ENCODE data around the gene RHO. TPM values are rescaled to one million over a fixed set of nuclear protein-coding genes. Genes with fewer than 3 reads are reported as not detected.

The RHO gene
- total and polyA plus RNA-seq, 10 of the 15 experiments (the other 5 are each of a cell fraction or from before 2014, with no cell fraction given) = not detected

GRCh38 chr3:129543156-129543790, 14.8 kb downstream of the RHO start, which contains the start of gene H1-8:
Gene H1-8, plus strand, starts transcription at chr3:129543175. Its CDS starts 44 bp downstream, at chr3:129543219.
- Histone ChIP-seq H3K9ac (ENCODE audit: control insufficient read depth, insufficient read depth, low read length) (no peak within 1 kb of the TSS), H3K4me1 (ENCODE audit: control insufficient read depth, insufficient read depth, low read length) (no peaks in the 10 kb centered on the region), H3K4me3 (no peak within 1 kb of the TSS), H3K79me2 (ENCODE audit: control insufficient read depth, insufficient read depth, low read length) (no peaks in the 10 kb centered on the region), H3K27ac (ENCODE audit: control insufficient read depth, insufficient read depth) (no peak within 1 kb of the TSS), H3K36me3 (ENCODE audit: control insufficient read depth in 2 of 2, insufficient read depth in 2 of 2, low read length in 1 of 2) (no peaks in the 10 kb centered on the region), H4K20me1 (ENCODE audit: control insufficient read depth, insufficient read depth) (no peaks in the 10 kb centered on the region), H3K4me2 (ENCODE audit: control insufficient read depth, insufficient read depth) (no peak within 1 kb of the TSS), H3K27me3 (replicated peaks in 1 of 2; ENCODE audit: control insufficient read depth in 2 of 2, insufficient read depth in 2 of 2, low read length in 1 of 2) (no peaks in the 10 kb centered on the region; a peak in 1 of 4 replicates), H2AFZ (ENCODE audit: control insufficient read depth, low read depth, low read length) (no peak within 1 kb of the TSS), H3K9me3 (replicated peaks; ENCODE audit: control insufficient read depth, insufficient read depth, low read length) (no peaks in the 10 kb centered on the region)
- no peak for ATAC-seq
- TF ChIP-seq SUZ12 (IDR thresholded peaks at IDR 0.05; ENCODE audit: unreplicated experiment) = no peak
- no peak for TF ChIP-seq PKNOX1 (IDR thresholded peaks at IDR 0.05)
- no peak for TF ChIP-seq WRNIP1 (IDR thresholded peaks at IDR 0.05; ENCODE audit: borderline replicate concordance, low read depth, low read length)
- no peak for TF ChIP-seq JUNB (IDR thresholded peaks at IDR 0.05)
- TF ChIP-seq NBN (IDR thresholded peaks at IDR 0.05) = no peak
- TF ChIP-seq HDAC2 (IDR thresholded peaks at IDR 0.05) = no peak
- POLR2A ChIA-PET = no interaction called here
- no TSS peak for BruUV-seq (replicated peaks)
- in situ Hi-C loops (cut with MboI) = no loop called here
- FAIRE-seq = no peak
- SMC1A ChIA-PET (ENCODE audit: uncharacterized antibody, unreplicated experiment) = no interaction called here
- DNase-seq (ENCODE audit: low read depth, low spot score) = no peak
- WGBS (ENCODE audit: insufficient coverage, insufficient replicate concordance, low lambda C conversion rate, missing lambda C conversion rate) = 38% methylated on average over 16 of the region's 16 CpGs
- RAD21 ChIA-PET (ENCODE audit: unreplicated experiment) = no interaction called here
- intact Hi-C loops (cut with micrococcal nuclease; ENCODE audit: unreplicated experiment) = no loop called here
- CTCF ChIA-PET = no interaction called here

- FAIRE-seq = no peak
- no peak for DNase-seq (ENCODE audit: low read depth, low spot score)
- Histone ChIP-seq H4K20me1 (ENCODE audit: control insufficient read depth, insufficient read depth) (no peaks in the 10 kb centered on the region), H3K79me2 (ENCODE audit: control insufficient read depth, insufficient read depth, low read length) (no peaks in the 10 kb centered on the region), H3K4me1 (ENCODE audit: control insufficient read depth, insufficient read depth, low read length) (no peaks in the 10 kb centered on the region), H3K36me3 (ENCODE audit: control insufficient read depth in 2 of 2, insufficient read depth in 2 of 2, low read length in 1 of 2) (no peaks in the 10 kb centered on the region), H3K9ac (ENCODE audit: control insufficient read depth, insufficient read depth, low read length) (no peak overlapping the region), H3K4me3 (no peak overlapping the region), H3K9me3 (replicated peaks; ENCODE audit: control insufficient read depth, insufficient read depth, low read length) (no peaks in the 10 kb centered on the region), H3K27me3 (replicated peaks in 1 of 2; ENCODE audit: control insufficient read depth in 2 of 2, insufficient read depth in 2 of 2, low read length in 1 of 2) (no peaks in the 10 kb centered on the region; a peak in 1 of 4 replicates), H2AFZ (ENCODE audit: control insufficient read depth, low read depth, low read length) (no peak overlapping the region), H3K4me2 (ENCODE audit: control insufficient read depth, insufficient read depth) (no peak overlapping the region), H3K27ac (ENCODE audit: control insufficient read depth, insufficient read depth) (no peak overlapping the region)
- ChIA-PET POLR2A (no interaction called here), RAD21 (ENCODE audit: unreplicated experiment) (no interaction called here), SMC1A (ENCODE audit: uncharacterized antibody, unreplicated experiment) (no interaction called here), CTCF (no interaction called here)
- intact Hi-C loops (cut with micrococcal nuclease; ENCODE audit: unreplicated experiment) = no loop called here
- in situ Hi-C loops (cut with MboI) = no loop called here
- no peak for ATAC-seq
- 46% methylated on average over 8 of the region's 9 CpGs for WGBS (ENCODE audit: insufficient coverage, insufficient replicate concordance, low lambda C conversion rate, missing lambda C conversion rate)
- BruUV-seq (replicated peaks) = no TSS peak
- TF ChIP-seq ZBTB4 (CRISPR knock-in tag; IDR thresholded peaks at IDR 0.05) (no peak), CEBPZ (IDR thresholded peaks at IDR 0.05; ENCODE audit: low read depth, low read length) (no peak), SPI1 (IDR thresholded peaks at IDR 0.05; ENCODE audit: borderline replicate concordance, insufficient read depth, low read depth, low read length) (no peak)
- TF ChIP-seq, protein P1, sequence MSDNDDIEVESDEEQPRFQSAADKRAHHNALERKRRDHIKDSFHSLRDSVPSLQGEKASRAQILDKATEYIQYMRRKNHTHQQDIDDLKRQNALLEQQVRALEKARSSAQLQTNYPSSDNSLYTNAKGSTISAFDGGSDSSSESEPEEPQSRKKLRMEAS (IDR thresholded peaks at IDR 0.05; ENCODE audit: low read depth, low read length) = no peak
Observed at GRCh38 chr3:129543999-129544398, 15.6 kb downstream of the RHO start.

Data from GM12878 (cell line).